Stimulated activated CD8-positive, alpha-beta memory T cell treated with anti-CD3 and anti-CD28 coated beads, Interleukin-12 subunit alpha, Interleukin-12 subunit beta, amount 100 ng/mL, for 24 hours (primary cell): ENCODE results near the gene NDUFAF8.

Experiments
- DNase-seq: peaks from one replicate; pipeline ENCODE4 v3.0.0-alpha.2; 2020; ENCODE audit errors: extremely low read depth

NDUFAF8 gene

DNA sequence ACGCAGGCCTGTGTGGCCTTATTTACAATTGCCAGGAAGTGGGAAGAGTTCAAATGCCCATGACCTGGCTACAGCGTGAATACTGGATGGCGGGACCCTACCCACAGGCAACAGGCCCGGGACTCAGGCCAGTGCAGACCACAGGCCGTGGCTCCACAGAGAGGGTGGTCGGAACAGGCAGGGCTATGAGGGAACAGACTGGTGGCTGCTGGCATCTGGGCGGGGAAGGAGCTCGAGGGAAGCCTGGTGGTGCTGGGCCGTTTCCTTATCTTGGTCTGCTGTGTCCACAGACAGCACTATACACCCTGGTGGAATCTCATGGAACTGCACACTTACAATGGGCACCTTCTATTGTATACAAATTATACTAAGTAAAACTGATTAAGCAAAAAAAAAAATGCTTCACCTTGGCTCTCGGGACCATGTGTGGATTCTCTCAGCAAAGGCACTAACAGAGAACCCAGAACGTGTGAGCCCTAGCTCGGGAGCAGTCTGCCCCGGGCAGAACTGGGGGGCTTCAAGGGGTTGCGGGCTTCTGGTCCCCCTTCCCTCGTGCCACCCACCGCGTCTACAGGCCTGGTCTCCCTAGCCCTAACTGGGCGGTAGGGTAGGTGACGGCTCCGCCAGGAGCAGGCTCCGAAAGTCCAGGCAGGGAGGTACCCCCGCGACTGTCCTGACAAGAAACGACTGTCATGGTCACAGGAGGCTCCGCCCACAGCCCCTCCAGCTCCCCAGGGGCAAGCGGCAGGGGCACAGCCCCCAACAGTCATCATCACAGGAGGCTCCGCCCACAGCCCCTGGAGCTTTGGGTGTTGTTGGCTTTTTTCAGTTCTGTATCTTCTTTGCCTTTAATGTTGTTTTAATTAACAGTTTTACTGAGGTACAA lies 38.2 kb upstream of the NDUFAF8 start:
- no peak for DNase-seq

- no peak for DNase-seq
These were observed 36.8 kb upstream of the NDUFAF8 start for GRCh38 chr17:81202318-81202717.

GRCh38 chr17:81203136-81203535 lies 36.0 kb upstream of the NDUFAF8 start:
- DNase-seq = no peak

- DNase-seq = no peak
These were observed 34.5 kb upstream of the NDUFAF8 start for GRCh38 chr17:81204578-81204977.

- no peak for DNase-seq
These were observed 33.0 kb upstream of the NDUFAF8 start for GRCh38 chr17:81206166-81206565.

DNA sequence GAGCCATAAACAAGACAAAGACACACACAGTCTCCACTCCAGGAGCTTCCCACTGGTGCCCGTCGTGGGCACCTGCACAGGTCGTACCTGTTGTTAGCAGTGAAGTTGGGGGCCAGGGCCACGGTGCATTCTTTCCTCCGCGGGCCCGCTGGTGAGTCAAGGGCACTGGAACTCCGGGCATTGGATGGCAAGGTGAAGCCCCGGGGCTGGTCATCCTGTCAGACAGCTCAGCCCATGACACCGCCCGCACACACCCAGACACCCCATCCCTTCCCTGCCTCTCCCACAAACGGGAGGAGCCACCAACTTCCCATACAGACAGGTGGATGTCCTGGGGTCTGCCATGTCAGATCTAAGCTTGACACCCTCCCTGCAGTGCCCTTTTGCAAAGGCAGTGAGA lies 32.5 kb upstream of the NDUFAF8 start:
- DNase-seq = no peak

DNA sequence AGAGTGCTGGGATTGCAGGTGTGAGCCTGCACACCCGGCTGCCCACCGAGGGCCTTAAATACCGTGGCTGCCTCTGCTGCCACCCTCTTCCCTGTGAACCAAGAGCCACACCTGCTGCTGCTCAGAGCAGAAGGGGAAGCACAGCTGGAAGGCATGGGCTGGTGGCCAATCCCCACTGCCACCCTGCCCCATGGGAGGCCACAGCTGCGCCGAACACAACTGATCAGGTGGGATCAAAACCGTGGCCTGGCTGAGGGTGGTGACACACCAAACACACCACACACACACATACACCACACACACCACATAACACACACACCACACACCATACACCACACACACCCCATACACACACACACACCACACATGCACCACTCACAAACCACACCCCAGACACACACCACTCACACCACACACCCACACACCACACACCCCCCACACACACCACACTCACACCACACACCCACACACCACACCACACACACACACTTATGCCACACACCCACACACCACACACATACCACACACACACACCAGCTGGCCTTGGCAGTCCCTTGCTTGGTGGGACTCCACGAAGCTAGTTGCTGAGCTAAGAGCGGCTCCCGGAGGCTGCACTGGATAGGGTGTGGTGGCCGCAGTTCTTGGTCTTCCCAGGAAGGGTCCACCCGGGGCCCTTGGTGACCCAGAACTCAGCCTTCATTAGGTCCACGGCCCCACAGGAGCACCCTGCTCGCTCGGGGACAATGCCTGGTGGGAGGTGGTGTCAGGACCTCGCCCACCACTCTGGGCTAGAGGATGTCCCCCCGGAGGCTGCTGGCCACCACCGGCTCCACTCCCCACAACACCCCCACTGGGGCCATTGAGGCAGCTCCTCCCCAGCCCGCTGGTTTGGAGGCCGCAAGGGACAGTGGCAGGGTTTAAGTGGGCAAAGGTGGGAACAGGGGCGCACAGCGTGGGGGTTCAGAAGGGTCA lies 31.2 kb upstream of the NDUFAF8 start:
- DNase-seq = no peak

- no peak for DNase-seq
These were observed 30.5 kb upstream of the NDUFAF8 start for GRCh38 chr17:81208651-81209050.

DNA sequence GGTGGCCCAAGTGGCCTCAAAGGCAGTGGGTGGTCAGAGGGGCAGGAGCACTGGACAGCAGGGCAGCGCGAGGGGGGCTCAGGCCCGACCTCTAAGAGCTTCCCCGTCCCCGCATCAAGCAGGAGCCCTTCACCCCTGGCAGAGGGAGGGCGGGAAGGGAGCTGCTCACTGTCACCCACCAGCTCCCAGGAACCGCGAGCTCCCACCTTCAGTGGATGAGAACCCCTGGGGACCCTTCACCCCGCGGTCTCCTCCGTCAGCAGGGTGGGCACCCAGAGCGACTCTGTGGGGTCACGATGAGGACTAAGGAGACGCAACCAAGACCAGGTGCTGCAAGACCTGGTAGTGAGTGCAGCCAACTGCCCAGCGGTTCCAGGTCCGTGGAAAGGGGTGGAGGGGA lies 30.0 kb upstream of the NDUFAF8 start:
- no peak for DNase-seq

DNA sequence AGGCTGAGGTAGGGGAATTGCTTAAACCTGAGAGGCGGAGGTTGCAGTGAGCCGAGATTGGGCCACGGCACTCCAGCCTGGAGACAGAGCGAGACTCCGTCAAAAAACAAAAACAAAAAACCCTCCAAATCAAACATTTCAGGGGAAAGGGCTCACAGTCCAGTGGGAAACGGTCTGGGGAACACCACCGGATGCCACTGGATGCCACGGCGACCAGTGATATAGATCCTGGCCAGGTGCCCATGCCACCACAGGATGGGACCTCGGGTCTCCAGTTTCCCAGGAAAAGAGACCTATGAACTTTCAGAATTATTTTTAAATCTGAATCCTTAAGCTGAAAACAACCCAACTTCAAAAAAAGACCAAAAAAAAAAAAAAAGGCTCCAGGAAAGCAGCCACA lies 28.7 kb upstream of the NDUFAF8 start:
- no peak for DNase-seq

DNA sequence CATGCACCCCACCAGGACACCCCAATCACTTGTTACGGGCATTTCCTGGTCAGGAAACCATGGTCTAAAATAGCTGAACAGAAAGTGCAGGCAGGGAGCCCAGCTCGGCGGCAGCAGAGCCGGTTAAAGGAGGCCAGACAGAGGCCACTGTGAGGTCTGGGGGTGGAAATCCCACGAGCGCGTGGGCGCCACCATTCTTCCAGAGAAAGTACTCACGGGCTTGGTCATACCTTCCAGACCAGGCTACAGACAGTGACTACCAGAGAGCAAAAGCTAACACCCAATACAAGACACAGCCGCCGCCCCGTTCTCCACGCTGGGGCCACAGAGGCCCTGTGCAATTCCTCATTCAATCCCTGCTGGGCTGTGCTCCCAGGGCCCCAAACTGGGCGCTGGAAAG lies 28.2 kb upstream of the NDUFAF8 start:
- DNase-seq = no peak

GRCh38 chr17:81212365-81212764 lies 26.8 kb upstream of the NDUFAF8 start:
- no peak for DNase-seq

DNA sequence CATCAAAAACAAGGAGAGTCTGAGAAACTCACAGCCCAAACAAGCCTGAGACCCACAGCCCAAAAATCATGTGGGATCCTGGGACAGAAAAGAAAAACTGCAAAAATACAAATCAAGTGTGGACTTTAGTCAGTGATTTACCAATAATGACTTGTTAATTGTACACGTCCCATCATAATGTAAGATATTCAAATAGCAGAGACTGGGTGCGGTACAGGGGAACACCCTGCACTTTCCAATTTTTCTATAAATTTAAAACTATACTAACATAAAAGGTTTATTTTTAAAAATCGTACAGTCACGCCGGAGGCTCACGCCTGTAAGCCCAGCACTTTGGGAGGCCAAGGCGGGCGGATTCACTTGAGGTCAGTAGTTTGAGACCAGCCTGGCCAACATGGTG lies 25.1 kb upstream of the NDUFAF8 start:
- DNase-seq = no peak

DNA sequence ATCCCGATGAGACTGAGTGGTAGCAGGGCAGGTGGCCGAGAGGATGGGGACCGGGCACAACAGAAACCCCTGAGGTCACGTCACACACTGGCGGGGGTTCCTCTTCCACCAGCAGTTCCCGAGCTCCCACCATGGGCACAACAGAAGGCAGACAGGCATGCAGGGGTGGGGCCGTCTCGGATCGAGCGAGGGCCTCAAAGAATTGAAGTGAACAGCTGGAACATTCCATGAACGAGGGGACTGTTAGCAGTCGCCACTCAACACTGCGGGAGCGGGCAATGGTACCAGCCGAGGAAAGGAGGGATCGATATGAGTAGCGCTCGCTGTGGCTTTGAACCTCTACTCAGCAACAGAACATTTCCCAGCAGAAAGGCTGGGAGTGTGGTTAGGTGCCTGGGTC lies 21.6 kb upstream of the NDUFAF8 start:
- DNase-seq = no peak

- no peak for DNase-seq
These were observed 20.7 kb upstream of the NDUFAF8 start for GRCh38 chr17:81218459-81218858.

DNA sequence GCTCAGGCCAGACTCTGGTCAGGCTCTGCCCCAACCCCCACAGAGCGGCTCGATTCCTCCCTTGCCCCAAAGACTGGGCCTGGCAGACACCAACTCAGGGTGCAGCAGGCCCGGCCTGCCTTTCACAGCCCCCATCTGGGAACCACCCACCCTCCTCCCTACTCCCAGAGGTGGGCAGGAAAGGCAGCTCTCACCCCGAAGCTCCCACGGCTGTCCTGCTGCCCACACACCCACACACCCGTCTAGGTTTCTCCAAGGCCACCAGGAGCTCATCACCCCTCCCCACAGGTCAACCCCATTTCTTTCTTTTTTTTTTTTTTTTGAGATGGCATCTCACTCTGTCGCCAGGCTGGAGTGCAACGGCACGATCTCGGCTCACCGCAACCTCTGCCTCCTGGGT lies 20.1 kb upstream of the NDUFAF8 start:
- no peak for DNase-seq

DNA sequence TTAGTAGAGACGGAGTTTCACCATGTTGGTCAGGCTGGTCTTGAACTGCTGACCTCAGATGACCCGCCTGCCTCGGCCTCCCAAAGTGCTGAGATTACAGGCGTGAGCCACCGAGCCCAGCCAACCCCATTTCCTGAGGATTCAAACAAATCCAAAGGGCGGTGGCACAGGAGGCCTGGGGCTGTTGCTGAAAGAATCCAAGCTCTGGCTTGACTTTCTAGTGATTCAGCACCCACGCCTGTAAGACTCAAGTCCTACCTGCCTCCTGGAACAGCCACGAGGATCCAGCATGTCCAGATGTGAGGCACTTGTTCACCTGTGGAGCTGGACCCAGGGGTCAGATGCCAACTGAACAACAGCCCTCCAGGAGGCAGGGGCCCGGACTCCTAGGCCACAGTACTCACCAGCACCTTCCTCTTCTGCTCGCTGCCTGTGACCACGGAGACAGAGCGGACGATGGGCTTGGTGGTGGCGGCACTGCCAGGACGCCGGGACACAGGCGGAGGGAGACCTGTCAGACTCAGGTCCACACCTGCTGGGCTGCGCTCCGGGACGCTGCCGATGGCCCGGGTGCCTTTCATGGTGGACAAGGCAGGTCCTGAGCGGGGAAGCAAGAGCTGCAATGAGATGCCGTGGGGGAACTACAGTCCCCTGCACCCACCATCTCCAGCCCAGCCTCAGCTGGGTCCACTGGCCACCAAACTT lies 19.5 kb upstream of the NDUFAF8 start:
- no peak for DNase-seq

DNA sequence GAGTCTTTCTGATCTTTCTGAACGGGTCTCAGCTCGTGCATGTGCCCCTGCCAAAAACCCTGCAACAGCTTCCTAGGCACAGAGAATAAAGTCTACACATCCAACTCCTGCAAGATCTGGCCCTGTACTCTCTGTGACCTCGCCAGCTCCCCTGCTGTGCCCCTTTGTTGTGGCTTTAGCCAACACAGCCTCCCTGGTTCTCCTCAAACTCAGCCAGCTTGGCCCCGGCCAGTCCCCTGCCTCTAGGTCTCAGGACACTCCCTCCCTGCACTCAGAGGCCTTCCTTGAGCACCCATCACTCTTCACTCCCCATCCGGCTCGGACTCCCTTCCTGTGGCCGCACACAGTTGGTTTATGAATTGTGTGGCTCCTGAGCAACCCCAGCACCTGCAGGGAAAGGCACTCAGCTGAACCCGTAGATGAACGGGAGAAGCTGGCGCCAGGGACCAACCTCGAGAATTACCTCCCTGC lies 17.7 kb upstream of the NDUFAF8 start:
- DNase-seq = no peak

GRCh38 chr17:81221842-81222619 lies 17.1 kb upstream of the NDUFAF8 start:
- DNase-seq = no peak

DNA sequence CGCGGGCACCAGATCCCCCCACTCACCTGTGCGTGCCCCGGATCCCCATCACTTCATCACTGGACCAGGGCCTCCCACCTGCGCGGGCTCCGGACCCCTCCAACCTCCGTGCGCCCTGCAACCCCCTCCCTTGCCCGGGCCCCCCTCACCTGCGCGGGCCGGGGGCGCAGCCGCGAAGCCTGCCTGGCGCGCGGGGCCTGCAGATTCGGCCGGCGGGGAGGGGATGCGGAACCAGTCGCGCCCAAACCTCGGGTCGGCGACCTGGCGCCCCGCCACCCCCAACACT lies 16.6 kb upstream of the NDUFAF8 start:
- no peak for DNase-seq
